Skeletal muscle tissue (tissue), 4 donors: ENCODE measurements around the gene CKAP2L. TPM values are rescaled to one million over a fixed set of nuclear protein-coding genes. Genes with fewer than 3 reads are reported as not detected.
"Not testable (repeated sequence)": the region's sequence is repeated elsewhere in the genome, so short reads cannot be mapped to it uniquely, and the experiment has no call there.

Experiments
- H3K27ac ChIP-seq: one replicate; pipeline ENCODE4 v1.7.0; 2013; ENCODE audit warnings: mild to moderate bottlenecking, low read depth, low read length, inconsistent platforms
- H3K27me3 ChIP-seq, 3 donors: one replicate each; pipeline ENCODE4 v1.7.0; 2013; ENCODE audit warnings: low read length in 3 of 3; ENCODE audit not compliant: control insufficient read depth in 3 of 3, insufficient read depth in 3 of 3
- H3K36me3 ChIP-seq, 3 donors: one replicate each; pipeline ENCODE4 v1.7.0; 2013; ENCODE audit warnings: low read length in 3 of 3; ENCODE audit not compliant: control insufficient read depth in 3 of 3, insufficient read depth in 3 of 3
- H3K4me1 ChIP-seq, 3 donors: one replicate each; pipeline ENCODE4 v1.7.0; 2013; ENCODE audit warnings: low read length in 3 of 3, mild to moderate bottlenecking in 3 of 3; ENCODE audit not compliant: control insufficient read depth in 3 of 3, insufficient read depth in 3 of 3
- H3K4me3 ChIP-seq, 3 donors: one replicate each; pipeline ENCODE4 v1.7.0; 2013; ENCODE audit warnings: low read length in 3 of 3
- H3K9ac ChIP-seq, 3 donors: one replicate each; pipeline ENCODE4 v1.7.0; 2013; ENCODE audit warnings: low read length in 3 of 3, mild to moderate bottlenecking in 3 of 3, moderate library complexity in 2 of 3, low read depth in 1 of 3
- H3K9me3 ChIP-seq, 3 donors: one replicate each; pipeline ENCODE4 v1.7.0; 2013; ENCODE audit warnings: low read length in 3 of 3; ENCODE audit not compliant: control insufficient read depth in 3 of 3
- total RNA-seq: library from RNA; depleted of rRNA; stranded (reverse); fragments of >200 nt; gene quantifications from one replicate; pipeline ENCODE4 v1.2.3, GENCODE V29; 2014
- donor health status: Osteomylitis.

The CKAP2L gene
- total RNA-seq, 1 donor from 2014 or later: 1.0 TPM

- Histone ChIP-seq H3K4me3 (no peak overlapping the region), H3K36me3 (no peaks in the 10 kb centered on the region), H3K9ac (no peak overlapping the region), H3K27me3 (peaks cover 0 to 5% (median 0%) of the 10 kb centered on the region in 3 donors), H3K4me1 (peaks cover 0 to 6% (median 2%) of the 10 kb centered on the region in 3 donors), H3K9me3 (no peaks in the 10 kb centered on the region), H3K27ac (no peak overlapping the region)
These were observed 41.4 kb downstream of the CKAP2L start for GRCh38 chr2:112722816-112723546.

- Histone ChIP-seq H3K9ac (no peak overlapping the region), H3K9me3 (no peaks in the 10 kb centered on the region), H3K27me3 (peaks cover 0 to 2% (median 0%) of the 10 kb centered on the region in 3 donors), H3K4me3 (no peak overlapping the region), H3K4me1 (peaks cover 0 to 6% (median 2%) of the 10 kb centered on the region in 3 donors), H3K27ac (no peak overlapping the region), H3K36me3 (no peaks in the 10 kb centered on the region)
These were observed 42.4 kb downstream of the CKAP2L start for GRCh38 chr2:112721819-112722522.

- H3K27ac ChIP-seq: no peak within 1 kb of the TSS
- H3K9me3 ChIP-seq: no peaks in the 10 kb centered on the region
- H3K4me3 ChIP-seq: no peak within 1 kb of the TSS
- H3K4me1 ChIP-seq: no peaks in the 10 kb centered on the region
- no peaks in the 10 kb centered on the region for H3K27me3 ChIP-seq
- no peak within 1 kb of the TSS for H3K9ac ChIP-seq
- no peaks in the 10 kb centered on the region for H3K36me3 ChIP-seq
These were observed 43.6 kb downstream of the CKAP2L start, which contains the start of gene NT5DC4 for GRCh38 chr2:112720785-112721184. Gene NT5DC4, plus strand, starts transcription at chr2:112721020. Its CDS starts 60 bp downstream, at chr2:112721080.

GRCh38 chr2:112718863-112719370, 45.5 kb downstream of the CKAP2L start:
- Histone ChIP-seq H3K27me3 (peaks cover 0 to 3% (median 0%) of the 10 kb centered on the region in 3 donors), H3K9me3 (no peaks in the 10 kb centered on the region), H3K4me3 (no peak overlapping the region), H3K4me1 (no peaks in the 10 kb centered on the region), H3K36me3 (no peaks in the 10 kb centered on the region), H3K27ac (no peak overlapping the region), H3K9ac (no peak overlapping the region)

GRCh38 chr2:112716826-112717352, 47.5 kb downstream of the CKAP2L start:
- H3K27me3 ChIP-seq: peaks cover 0 to 12% (median 3%) of the 10 kb centered on the region in 3 donors
- not testable (repeated sequence) for H3K27ac ChIP-seq, H3K9ac ChIP-seq, H3K9me3 ChIP-seq, H3K4me3 ChIP-seq, H3K36me3 ChIP-seq, H3K4me1 ChIP-seq

GRCh38 chr2:112716094-112716493, 48.3 kb downstream of the CKAP2L start:
- H3K9me3 ChIP-seq: not testable (repeated sequence)

GRCh38 chr2:112714836-112715631, 49.4 kb downstream of the CKAP2L start:
- H3K27me3 ChIP-seq: peaks cover 0 to 12% (median 3%) of the 10 kb centered on the region in 3 donors
- H3K27ac ChIP-seq: no peak overlapping the region
- H3K9ac ChIP-seq: no peak overlapping the region
- no peaks in the 10 kb centered on the region for H3K36me3 ChIP-seq
- no peaks in the 10 kb centered on the region for H3K9me3 ChIP-seq
- no peaks in the 10 kb centered on the region for H3K4me1 ChIP-seq
- H3K4me3 ChIP-seq: no peak overlapping the region

More at GRCh38 chr2:112716094-112716493, 48.3 kb downstream of the CKAP2L start:
- H3K27ac ChIP-seq, H3K9ac ChIP-seq, H3K36me3 ChIP-seq, H3K4me1 ChIP-seq, H3K4me3 ChIP-seq: not testable (repeated sequence)
- peaks cover 0 to 12% (median 3%) of the 10 kb centered on the region in 3 donors for H3K27me3 ChIP-seq

- no peaks in the 10 kb centered on the region for H3K36me3 ChIP-seq
- no peak overlapping the region for H3K9ac ChIP-seq
- H3K27ac ChIP-seq: no peak overlapping the region
- H3K4me3 ChIP-seq: no peak overlapping the region
- peaks cover 0 to 12% (median 3%) of the 10 kb centered on the region in 3 donors for H3K27me3 ChIP-seq
- H3K9me3 ChIP-seq: no peaks in the 10 kb centered on the region
- no peaks in the 10 kb centered on the region for H3K4me1 ChIP-seq
These were observed 50.1 kb downstream of the CKAP2L start for GRCh38 chr2:112714331-112714730.

GRCh38 chr2:112713926-112714325, 50.5 kb downstream of the CKAP2L start:
- H3K4me1 ChIP-seq: no peaks in the 10 kb centered on the region
- H3K27me3 ChIP-seq: peaks cover 0 to 12% (median 3%) of the 10 kb centered on the region in 3 donors
- no peak overlapping the region for H3K9ac ChIP-seq

More at GRCh38 chr2:112713926-112714325, 50.5 kb downstream of the CKAP2L start:
- no peaks in the 10 kb centered on the region for H3K9me3 ChIP-seq
- no peak overlapping the region for H3K4me3 ChIP-seq
- H3K27ac ChIP-seq: no peak overlapping the region
- H3K36me3 ChIP-seq: no peaks in the 10 kb centered on the region
